Epithelial cell of esophagus (primary cell): ENCODE measurements around the gene PMAIP1.
"Not testable (repeated sequence)": the region's sequence is repeated elsewhere in the genome, so short reads cannot be mapped to it uniquely, and the experiment has no call there.

Source experiments
- DNase-seq: peaks from one replicate; pipeline ENCODE4 v3.0.0; 2010; ENCODE audit warnings: low read depth
- H3K4me3 ChIP-seq: 2 replicates; pipeline ENCODE4 v1.5.1; 2011; ENCODE audit warnings: mild to moderate bottlenecking, low read length, control low read depth
- TF ChIP-seq, protein P1 (sequence below): IDR thresholded peaks from 2 replicates; pipeline ENCODE4 v1.5.1; 2011; ENCODE audit warnings: low read depth, mild to moderate bottlenecking, low read length, control low read depth, inconsistent platforms; ENCODE audit not compliant: insufficient read depth; ENCODE audit errors: missing control alignments

PMAIP1 gene

GRCh38 chr18:59885579-59886163, 14.1 kb upstream of the PMAIP1 start:
- H3K4me3 ChIP-seq: no peak overlapping the region
- DNase-seq: peak; percentile 71
- TF ChIP-seq, protein P1, sequence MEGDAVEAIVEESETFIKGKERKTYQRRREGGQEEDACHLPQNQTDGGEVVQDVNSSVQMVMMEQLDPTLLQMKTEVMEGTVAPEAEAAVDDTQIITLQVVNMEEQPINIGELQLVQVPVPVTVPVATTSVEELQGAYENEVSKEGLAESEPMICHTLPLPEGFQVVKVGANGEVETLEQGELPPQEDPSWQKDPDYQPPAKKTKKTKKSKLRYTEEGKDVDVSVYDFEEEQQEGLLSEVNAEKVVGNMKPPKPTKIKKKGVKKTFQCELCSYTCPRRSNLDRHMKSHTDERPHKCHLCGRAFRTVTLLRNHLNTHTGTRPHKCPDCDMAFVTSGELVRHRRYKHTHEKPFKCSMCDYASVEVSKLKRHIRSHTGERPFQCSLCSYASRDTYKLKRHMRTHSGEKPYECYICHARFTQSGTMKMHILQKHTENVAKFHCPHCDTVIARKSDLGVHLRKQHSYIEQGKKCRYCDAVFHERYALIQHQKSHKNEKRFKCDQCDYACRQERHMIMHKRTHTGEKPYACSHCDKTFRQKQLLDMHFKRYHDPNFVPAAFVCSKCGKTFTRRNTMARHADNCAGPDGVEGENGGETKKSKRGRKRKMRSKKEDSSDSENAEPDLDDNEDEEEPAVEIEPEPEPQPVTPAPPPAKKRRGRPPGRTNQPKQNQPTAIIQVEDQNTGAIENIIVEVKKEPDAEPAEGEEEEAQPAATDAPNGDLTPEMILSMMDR: no peak

- DNase-seq: not testable (repeated sequence)
These were observed 13.4 kb upstream of the PMAIP1 start for GRCh38 chr18:59886399-59886798.

GRCh38 chr18:59892123-59892522, 7.7 kb upstream of the PMAIP1 start:
- no peak overlapping the region for H3K4me3 ChIP-seq
- TF ChIP-seq, protein P1: no peak
- DNase-seq: no peak

More at GRCh38 chr18:59886399-59886798, 13.4 kb upstream of the PMAIP1 start:
- H3K4me3 ChIP-seq: not testable (repeated sequence)

DNA sequence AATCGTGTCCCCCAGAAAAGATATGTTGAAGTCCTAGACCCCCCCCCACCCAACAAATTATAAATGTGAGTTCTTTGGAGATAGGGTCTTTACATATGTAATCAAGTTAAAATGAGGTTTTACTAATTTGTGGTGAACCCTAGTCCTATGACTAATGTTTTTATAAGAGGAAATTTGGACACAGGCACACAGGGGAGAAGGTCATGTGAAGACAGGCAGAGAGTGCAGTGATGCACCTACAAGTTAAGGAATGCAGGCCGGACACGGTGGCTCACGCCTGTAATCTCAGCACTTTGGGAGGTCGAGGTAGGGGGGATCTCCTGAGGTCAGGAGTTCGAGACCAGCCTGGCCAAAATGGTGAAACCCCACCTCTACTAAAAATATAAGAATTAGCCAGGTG, 5.8 kb upstream of the PMAIP1 start:
- no peak for DNase-seq
- no peak overlapping the region for H3K4me3 ChIP-seq
- TF ChIP-seq, protein P1: no peak

- TF ChIP-seq, protein P1: no peak
- no peak overlapping the region for H3K4me3 ChIP-seq
- no peak for DNase-seq
These were observed 2.4 kb upstream of the PMAIP1 start for GRCh38 chr18:59897321-59897954.

- H3K4me3 ChIP-seq: no peak overlapping the region
- TF ChIP-seq, protein P1: no peak
These were observed 1.7 kb upstream of the PMAIP1 start for GRCh38 chr18:59898093-59898492.

GRCh38 chr18:59898609-59899297, 1.0 kb upstream of the PMAIP1 start:
- H3K4me3 ChIP-seq: peak overlapping the region; percentile 59
- TF ChIP-seq, protein P1: no peak
- DNase-seq: peak; percentile 80

More at GRCh38 chr18:59898093-59898492, 1.7 kb upstream of the PMAIP1 start:
- DNase-seq: no peak
